Inflammatory macrophage treated with lipopolysaccharide for 4 hours (primary cell): ENCODE measurements around the gene CECR2.
A peak's percentile ranks its signal among the peaks of the same experiment; 100 is the strongest.

Experiments
- DNase-seq: peaks from one replicate; pipeline ENCODE4 v3.0.0-alpha.2; 2020

Gene CECR2

GRCh38 chr22:17369439-17370025 is at the start of gene CECR2:
TSS of gene CECR2 (plus strand) at chr22:17369460. CDS start at chr22:17369784, 324 bp downstream.
- peak; percentile 36 for DNase-seq

DNA sequence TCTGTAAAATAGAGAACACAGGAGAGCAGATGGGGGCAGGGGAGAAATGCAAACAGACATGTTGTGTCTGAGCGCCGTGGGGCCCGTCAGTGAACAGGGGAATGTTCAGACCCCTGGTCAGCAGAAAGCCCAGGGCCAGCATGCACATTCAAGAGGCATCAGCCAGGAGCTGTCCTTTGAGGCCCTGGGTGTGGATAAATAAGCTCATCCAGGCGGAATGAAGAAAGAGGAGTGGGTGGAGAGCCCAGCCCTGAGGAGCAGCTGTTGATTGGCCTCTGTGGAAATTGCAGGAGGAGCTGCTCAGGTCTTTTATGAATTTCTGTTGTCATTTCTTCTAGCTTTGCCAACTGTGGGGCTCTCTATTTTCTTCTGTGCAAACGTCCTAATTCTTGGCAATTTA is 49.7 kb upstream of the CECR2 start:
- DNase-seq = no peak

DNA sequence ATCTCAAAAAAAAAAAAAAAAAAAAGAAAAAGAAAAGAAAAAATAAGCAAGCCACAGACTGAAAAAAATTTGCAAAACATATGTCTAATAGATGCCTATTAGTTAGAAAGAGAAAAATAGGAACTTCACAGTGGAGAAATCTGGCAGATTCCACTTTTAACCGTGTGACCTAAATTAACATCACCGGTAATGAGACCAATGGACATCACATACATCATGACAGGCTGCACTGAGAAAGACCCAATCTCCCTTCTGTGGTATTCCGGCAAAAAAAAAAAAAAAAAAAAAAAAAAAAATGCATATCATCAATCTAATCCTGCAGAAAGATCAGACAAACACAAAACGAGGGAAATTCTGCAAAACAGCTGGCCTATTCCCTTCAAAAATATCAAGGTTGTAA is 46.7 kb upstream of the CECR2 start:
- DNase-seq = peak; percentile 8

DNA sequence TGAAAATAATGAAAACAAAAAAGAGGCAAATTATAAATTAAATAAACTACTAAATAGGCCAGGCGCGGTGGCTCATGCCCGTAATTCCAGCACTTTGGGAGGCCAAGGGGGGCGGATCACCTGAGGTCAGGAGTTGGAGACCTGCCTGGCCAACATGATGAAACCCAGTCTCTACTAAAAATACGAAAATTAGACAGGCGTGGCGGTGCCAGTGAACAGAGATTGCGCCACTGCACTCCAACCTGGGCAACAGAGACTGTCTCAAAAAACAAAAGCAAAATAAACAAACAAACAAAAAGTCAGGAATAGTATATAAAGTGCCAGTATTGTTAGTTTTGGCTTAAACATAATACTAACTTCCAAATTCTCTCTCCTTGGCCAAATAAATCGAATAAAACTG is 37.6 kb upstream of the CECR2 start:
- no peak for DNase-seq

DNA sequence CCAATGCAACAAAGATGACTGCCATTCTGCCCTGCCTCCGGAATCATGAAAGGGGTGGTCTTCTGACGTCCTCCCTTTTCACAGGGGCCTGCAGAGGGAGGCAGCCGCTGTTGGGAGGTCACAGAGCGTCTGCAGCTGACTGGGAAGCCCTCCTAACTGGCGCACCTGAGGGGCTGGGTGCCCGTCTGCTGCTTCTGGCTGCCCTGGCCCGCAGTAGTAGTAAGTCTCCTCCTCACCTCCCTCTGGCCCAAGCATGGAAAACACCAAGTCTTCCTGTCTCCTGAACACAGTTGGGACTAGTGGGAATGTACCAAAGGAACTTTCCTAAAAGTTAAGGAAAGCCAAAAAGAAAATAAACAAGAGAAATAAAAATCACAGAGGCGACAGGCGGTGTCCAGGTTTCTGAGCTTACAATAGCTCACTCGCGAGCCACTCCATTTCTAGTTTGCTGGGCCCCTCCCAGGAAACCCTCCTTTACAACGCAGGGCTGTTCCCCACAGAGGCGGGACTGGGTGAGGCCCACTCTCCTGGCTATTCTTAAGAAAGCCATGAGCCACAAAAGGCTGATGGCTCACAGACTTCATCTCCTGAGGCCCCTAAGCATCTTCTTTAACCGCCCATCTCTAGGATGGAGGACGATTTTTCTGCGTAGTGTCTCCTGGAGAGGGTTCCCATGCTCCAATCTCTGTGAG is 37.0 kb upstream of the CECR2 start:
- DNase-seq = no peak

DNA sequence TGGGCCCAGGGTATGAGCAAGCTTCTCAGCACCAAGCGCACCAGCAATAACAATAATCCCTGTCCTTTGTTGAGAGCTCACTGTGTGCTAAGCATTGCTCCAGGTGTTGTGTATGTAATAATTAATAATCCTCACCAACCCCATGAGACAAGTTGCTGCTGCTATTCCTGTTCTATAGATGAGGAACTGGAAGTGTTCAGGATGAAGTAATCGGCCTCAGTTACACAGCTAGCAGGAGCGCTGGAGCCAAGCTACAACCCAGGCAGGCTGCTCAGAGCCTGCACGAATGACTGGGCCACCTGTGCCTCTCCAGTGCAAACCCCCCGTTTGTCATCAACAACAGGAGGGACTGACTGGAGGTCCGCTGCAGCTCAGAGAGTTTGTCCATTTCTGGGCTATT is 35.2 kb upstream of the CECR2 start:
- peak; percentile 75 for DNase-seq

- DNase-seq = no peak
Observed at GRCh38 chr22:17334983-17335382, 34.3 kb upstream of the CECR2 start.

- DNase-seq = peak; percentile 84
Observed at GRCh38 chr22:17336061-17336460, 33.2 kb upstream of the CECR2 start.

DNA sequence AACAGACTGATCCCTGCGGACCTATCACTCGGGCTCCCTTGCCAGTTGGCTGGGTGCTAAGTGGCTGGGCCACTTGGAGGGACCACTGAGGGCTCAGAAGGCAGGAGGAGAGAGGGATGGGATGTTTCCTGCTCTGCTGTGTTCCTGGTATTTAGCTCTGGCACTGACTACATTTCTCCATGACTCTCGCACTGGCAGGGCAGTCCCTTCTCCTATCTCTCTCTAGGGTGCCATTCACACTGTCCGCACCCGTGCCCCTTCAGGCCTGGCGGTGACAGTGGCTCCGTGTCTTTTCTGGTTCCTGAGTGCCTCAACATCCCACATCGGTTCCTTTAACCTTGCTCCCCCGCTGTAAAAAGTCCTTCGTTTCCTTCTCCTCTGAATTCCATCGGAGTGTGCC is 31.6 kb upstream of the CECR2 start:
- DNase-seq = no peak

- peak; percentile 68 for DNase-seq
Observed at GRCh38 chr22:17339095-17339693, 30.1 kb upstream of the CECR2 start.

DNA sequence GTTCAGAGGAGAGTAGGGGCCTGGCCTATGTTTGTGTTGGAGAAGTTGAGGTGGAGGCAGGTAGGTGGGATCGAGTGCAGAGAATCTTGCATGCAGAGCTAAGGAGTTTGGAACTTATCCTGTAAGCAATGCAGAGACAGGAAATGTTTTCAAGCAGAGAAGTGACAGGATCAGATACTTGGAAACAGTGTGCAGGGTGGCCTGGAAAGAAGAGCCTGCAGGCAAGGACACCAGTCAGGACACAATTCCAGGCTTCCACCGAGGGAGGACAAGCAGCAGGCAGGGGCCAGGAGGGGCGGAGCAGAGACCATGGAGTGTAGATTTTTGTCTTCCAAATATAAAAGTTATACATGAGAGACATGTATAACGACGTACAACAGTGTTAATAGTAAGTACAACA is 26.9 kb upstream of the CECR2 start:
- DNase-seq = no peak

GRCh38 chr22:17343766-17344165 is 25.5 kb upstream of the CECR2 start:
- DNase-seq = no peak

DNA sequence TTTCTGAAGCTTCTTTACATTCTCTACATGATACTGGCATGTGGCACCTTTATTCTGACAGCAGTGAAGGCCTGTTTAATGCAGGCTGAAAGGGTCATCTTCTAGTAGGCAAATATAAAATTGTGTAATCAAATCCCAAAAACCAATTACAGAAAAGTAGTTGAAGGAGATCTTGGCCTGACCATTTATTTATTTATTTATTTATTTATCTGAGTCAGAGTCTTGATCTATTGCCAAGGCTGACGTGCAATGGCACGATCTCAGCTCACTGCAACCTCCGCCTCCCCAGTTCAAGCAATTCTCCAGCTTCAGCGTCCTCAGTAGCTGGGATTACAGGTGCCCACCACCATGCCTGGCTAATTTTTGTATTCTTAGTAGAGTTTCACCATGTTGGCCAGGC is 22.7 kb upstream of the CECR2 start:
- no peak for DNase-seq

- DNase-seq = no peak
Observed at GRCh38 chr22:17347724-17348123, 21.5 kb upstream of the CECR2 start.

- DNase-seq = no peak
Observed at GRCh38 chr22:17348464-17349103, 20.7 kb upstream of the CECR2 start.

GRCh38 chr22:17349172-17349571 is 20.1 kb upstream of the CECR2 start:
- no peak for DNase-seq

DNA sequence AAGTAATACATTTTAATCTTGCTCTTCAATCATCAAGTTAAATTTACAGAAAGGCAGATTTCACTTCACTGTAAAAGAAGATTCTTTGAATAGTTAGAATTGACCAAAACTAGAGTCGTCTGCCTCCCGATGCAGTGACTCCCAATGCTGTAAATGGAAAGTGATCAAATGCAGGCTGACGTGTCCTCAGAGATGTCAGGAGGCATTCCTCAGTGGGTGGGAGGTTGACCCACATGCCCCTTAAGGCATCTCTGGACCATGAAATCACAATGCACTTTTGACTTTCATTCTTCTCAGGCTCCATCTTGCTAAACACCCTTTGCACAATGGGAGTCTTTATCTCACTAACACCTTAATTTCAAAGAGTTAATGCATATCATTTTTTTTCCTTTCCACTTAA is 19.0 kb upstream of the CECR2 start:
- no peak for DNase-seq

DNA sequence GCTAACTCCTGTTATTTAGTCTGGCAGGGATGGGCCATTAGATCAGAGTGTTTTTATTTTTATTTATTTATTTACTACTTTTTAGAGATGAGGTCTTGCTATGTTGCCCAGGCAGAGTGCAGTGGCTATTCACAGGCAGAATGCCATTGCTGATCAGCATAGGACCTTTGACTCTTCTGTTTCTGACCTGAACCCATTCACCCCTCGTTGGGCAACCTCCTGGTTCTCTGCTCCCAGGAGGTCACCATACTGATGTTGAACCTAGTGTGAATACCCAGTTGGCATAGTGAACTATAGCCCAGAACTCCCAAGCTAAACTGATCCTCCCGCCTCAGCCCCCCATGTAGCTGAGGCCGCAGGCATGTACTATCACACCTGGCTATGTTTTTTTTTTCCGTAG is 16.5 kb upstream of the CECR2 start:
- no peak for DNase-seq

GRCh38 chr22:17357688-17358087 is 11.6 kb upstream of the CECR2 start:
- DNase-seq = no peak

GRCh38 chr22:17358415-17358814 is 10.8 kb upstream of the CECR2 start:
- DNase-seq = no peak

GRCh38 chr22:17359501-17359900 is 9.8 kb upstream of the CECR2 start:
- peak; percentile 78 for DNase-seq

GRCh38 chr22:17366329-17366728 is 2.9 kb upstream of the CECR2 start:
- no peak for DNase-seq

GRCh38 chr22:17366830-17367229 is 2.4 kb upstream of the CECR2 start:
- DNase-seq = peak; percentile 25

- no peak for DNase-seq
Observed at GRCh38 chr22:17368144-17368543, 1.1 kb upstream of the CECR2 start.
